NCI-H748 (cell line): ENCODE data around the gene SLC10A3.
A peak's percentile ranks its signal among the peaks of the same experiment; 100 is the strongest.
"Not testable (repeated sequence)": the region's sequence is repeated elsewhere in the genome, so short reads cannot be mapped to it uniquely, and the experiment has no call there.

Experiments used
- DNase-seq: peaks from one replicate; lab custom pipeline; 2025; ENCODE audit not compliant: unreplicated experiment; lab: John Stamatoyannopoulos, UW

The SLC10A3 gene

DNA sequence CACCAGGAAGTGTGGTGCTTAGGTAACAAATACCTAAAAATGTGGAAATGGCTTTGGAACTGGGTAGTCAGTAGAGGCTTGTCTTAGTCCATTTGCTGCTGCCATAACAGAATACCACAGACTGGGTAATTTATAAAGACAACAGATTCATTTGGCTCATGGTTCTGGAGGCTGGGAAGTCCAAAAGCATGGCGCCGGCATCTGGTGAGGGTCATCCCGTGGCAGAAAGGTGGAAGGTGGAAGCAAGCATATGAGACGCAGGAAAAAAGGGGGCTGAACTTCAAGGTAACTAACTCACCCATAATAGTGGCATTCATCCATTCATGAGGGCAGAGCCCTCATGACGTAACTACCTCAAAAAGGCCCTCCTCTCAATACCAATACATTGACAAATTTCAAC, 19.0 kb upstream of the SLC10A3 start:
- no peak for DNase-seq

DNA sequence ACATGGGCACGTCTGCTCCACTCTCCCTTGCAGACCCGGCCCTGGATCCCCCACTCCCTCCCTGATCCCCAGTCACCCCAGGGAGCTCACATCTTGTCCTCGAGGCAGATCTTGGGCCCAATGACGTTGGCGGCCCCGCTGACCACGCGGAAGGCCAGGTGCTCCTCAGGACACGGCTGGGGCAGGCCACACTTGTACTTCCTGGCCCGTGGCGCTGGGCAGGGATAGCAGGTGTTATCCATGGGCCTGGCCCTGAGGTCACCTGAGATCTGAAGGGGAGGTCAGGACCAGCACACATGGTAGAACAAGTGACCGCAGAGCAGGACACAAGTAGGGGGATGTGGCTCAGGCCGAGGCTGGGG, 17.9 kb upstream of the SLC10A3 start:
- no peak for DNase-seq

DNA sequence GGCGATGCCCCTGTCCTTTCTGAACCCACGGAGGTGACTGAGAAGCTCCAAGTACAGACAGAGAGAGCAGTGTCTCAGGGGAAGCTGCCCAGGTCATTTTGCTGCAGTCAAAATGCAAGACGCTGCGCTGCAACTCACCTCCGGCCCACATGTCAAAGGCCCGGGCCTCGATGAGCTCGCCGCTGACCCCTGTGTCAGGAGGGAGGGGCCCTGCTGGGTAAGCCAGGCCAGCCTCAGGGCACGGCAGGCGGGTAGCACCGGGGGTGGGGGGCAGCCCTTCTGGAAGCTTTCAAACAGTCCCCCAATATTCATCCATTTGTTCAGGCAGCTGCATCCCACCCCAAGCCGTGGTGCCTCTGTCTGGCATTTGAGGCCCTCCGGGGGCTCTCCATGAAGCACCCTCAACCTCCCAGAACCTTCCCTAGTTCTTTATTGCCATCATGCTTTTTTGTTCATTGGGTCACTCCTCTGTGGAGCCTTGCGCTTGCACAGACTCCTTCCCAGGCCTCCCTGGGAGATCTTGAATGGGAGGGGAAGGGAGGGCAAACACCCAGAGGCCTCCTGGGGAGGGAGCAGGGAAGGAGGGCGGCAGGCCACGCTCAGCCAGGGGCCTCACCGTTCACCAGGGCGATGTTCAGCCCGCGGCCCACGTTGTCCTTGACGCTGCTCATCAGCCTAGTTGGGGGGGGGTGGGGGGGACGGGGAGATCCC, 17.4 kb upstream of the SLC10A3 start:
- DNase-seq = no peak

DNA sequence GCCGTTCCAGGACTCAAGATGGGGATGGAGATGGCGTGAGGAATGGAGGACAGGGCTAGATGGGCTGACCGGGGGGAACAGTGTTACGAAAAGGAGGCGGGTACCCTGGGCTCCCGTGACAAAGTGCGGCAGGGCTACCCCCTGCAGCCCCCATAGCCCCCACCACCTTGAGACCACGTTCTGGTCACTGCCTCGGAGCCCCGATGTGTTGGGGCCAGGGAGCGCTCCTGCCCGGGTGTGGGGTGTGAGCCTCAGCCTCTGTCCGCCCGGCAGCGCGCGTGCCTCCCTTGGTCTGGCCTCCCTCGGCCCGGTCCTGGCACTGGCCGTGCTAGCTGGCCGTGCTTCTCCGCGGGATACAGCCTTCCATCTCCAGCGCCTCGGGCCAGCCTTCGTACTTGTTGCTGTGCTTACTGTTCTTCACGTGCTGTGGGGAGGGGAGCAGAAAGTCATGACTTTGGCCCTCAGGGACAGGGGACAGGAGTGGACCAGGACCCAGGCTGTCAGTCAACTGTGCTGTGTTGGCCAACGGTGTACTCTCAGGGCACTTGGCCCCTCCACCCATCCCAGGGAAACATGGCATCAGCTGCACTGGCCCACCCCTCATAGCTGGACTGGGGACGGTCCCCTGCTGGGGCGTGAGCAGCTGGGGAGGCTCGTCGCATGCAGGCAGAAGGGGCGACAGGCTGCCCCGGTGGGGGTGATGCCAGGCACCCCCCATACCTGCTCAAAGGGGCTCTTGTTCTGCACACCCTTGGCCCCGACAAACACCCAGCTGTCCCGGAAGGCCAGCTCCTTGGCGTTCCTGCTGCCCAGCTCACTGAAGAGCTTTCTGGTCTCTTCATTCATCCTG, 16.3 kb upstream of the SLC10A3 start:
- DNase-seq = no peak

DNA sequence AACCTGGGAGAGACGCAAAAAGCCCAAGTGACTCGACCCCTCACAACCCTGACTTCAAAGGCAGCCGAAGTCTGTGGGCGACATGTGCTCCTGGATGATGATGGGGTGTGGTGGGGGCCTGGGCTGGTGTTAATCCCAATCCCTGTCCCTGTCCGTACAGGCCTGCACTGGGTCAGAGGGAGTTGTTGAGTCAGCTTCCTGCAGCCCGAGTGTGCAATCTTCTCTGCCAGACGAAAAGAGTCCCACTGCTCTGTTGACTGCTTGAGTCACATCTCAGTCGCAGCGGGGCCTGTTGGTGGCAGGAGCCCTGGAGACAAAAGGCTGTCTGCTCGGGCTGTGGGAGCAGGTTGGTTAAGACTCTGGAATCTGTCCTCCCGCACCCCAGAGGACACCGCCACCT, 15.3 kb upstream of the SLC10A3 start:
- DNase-seq = no peak

DNA sequence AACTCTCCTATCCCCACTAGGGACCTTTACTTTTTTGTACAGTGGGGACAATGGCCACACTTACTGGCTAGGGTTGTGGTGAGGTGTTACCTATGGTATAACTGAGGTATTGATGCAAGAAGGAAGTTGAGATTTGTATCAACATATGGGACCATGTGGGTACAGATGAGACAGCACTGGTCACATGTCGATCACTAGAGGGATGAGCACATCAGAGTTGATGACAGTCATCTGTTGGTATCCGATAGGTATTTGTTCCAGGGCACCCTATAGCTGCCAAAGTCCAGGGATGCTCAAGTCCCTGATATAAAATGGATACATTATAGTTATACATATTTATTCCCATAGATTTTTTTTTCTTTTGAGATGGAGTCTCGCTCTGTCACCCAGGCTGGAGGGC, 12.6 kb upstream of the SLC10A3 start:
- no peak for DNase-seq

DNA sequence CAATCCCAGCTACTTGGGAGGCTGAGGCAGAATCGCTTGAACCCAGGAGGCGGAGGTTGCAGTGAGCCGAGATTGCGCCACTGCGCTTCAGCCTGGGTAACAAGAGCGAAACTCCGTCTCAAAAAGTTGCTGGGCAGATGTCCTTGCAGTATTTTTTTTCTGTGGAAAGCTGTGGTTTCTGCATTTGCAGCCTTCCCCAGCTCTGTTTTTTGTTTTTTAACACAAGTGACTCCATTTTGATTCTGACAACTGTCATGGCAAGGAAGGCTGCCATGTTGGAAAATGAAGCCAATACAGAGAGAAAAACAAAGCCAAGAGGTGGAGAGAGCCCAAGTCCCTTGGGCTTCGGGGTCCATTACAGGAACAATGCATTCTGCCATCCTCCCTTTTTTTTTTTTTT, 11.7 kb upstream of the SLC10A3 start:
- DNase-seq = no peak

DNA sequence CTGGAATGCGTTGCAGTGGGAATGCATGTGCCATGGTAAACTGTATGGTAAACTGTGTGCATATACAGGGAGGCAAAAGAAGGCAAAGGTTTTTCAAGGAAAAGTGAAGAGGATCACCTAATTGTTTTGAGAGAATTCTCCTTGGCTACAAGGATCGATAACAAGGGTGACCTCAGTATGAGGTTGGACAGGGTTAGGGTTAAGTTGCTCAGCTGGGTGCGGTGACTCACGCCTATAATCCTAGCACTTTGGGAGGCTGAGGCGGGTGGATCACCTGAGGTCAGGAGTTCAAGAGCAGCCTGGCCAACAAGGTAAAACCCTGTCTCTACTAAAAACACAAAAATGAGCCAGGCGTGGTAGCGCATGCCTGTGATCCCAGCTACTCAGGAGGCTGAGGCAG, 11.0 kb upstream of the SLC10A3 start:
- not testable (repeated sequence) for DNase-seq

DNA sequence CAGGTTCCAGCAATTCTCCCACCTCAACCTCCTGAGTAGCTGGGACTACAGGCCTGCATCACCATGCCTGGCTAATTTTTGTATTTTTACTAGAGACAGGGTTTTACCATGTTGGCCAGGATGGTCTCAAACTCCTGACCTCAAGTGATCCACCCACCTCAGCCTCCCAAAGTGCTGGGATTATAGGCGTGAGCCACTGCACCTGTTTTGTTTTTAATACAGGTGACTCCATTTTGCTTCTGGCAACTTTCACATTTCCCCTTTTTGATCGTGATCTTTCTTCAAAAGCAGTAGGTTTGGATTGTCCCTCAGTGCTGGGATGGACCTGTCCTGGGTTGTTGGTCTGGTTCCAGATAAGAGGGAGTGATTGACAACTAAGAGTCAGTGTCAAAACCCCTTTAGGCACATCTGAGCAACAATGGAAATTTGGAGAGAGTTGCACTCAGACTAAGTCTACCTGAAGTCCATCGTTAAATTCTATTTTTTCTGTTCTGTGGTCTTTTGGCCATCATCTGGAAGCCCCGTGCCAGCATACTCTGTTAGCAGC, 6.2 kb upstream of the SLC10A3 start:
- DNase-seq = not testable (repeated sequence)

DNA sequence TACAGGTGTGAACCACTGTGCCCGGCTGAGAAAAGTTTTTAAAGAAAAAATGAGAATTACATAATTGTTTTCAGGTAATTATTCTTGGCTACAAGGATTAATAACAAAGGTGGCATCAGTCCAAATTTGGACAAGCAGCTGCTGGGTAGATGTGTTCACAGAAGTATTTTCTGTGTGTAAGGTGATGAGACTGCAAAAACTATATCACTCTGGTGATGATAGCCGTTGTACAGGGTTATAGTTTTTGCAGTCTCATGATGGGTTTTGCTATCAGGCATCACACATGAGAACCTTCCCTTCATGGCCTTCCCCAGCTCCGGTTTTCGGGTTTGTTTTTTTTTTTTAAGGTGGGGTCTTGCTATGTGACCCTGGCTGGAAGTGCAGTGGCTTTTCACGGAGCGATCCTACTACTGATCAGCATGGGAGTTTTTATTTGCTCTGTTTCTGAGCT, 5.1 kb upstream of the SLC10A3 start:
- DNase-seq = no peak

DNA sequence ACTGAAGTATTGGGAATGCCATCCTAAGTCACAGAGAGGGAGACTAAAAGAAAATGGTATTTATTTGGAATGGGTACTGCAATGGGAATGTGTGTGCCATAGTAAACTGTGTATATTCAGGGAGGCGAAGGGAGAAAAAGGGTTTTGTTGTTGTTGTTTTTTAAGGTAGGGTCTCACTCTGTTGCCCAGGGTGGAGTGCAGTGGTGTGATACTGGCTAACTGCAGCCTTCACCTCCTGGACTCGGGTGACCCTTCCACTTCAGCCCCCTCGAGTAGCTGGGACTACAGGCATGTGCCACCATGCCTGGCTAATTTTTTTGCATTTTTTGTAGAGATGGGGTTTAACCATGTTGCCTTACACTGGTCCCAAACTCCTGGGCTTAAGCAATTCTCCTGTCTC, 4.3 kb upstream of the SLC10A3 start:
- DNase-seq = no peak

DNA sequence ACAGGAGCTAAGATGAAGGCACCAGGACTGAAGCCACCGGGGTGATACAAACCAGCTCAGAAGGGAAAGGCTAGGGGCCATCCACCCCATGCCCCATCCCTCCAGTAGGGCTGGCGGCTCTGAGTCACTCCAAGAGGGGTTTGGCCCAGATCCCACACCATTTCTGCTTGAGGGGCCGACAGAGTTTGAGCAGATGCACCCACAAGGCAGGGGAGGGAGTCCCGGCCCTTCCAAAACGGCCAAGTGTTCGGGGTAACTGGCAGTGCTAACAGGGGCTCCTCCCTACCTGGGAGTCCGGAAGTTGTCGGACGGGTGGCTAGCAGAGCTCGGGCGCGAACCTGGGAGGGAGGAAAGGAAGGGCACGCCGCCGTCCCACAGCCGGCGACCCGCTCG, 412 bp downstream of the SLC10A3 start:
- peak; percentile 58 for DNase-seq

DNA sequence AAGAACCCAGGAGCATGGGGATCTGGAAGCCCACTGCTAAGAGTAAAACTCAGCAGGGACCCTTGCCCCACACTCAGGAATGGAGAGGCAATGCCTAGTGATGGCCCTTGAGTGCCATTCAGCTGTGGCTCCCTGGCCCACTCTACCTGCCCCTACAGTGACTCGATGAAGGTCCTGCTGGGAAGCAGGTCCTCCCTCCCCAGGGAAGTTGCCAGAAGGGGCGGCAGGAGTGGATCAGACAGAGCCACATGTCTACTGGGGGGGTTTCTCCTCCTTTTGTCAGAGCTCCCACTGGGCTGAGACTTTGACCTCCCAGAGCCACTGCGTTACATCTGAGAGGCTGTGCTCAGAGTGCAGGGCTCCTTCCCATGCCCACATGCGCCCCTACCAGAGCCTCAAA, 1.2 kb downstream of the SLC10A3 start:
- DNase-seq = no peak

DNA sequence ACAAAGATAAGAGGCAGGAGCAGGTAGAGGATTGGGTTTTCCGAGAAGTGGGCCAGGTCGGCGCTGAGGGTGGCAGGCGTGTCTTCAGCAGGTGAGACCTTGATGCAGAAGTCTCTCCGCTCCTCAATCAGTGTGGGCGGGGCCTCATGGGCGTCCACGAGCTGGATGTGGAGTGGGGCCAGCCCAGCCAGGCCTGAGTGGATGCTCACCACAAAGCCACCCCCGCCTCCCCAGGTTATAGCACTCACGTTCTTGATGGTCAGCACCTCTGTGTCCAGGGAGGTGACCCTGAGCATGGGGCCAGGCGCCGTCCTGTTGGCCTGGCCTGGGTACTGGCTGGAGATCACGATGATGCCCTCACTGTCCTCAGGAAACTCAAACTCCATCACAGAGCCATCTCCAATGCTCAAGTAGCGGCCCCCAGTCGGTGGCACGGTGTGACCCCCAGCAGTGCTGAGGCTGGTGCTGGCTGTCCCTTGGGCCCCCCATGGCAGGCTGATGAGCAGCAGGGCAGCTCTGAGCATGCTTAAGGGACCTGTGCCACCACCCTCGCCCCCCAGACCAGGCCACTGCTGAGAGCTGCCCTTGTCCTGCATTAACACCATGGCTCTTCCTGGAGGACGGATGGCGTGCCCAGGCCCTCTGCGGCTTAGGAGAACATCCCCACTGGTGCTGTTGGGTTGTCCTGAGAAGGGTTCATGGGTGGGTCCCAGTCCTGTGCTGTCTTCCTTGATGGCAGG, 1.9 kb downstream of the SLC10A3 start:
- DNase-seq = no peak

DNA sequence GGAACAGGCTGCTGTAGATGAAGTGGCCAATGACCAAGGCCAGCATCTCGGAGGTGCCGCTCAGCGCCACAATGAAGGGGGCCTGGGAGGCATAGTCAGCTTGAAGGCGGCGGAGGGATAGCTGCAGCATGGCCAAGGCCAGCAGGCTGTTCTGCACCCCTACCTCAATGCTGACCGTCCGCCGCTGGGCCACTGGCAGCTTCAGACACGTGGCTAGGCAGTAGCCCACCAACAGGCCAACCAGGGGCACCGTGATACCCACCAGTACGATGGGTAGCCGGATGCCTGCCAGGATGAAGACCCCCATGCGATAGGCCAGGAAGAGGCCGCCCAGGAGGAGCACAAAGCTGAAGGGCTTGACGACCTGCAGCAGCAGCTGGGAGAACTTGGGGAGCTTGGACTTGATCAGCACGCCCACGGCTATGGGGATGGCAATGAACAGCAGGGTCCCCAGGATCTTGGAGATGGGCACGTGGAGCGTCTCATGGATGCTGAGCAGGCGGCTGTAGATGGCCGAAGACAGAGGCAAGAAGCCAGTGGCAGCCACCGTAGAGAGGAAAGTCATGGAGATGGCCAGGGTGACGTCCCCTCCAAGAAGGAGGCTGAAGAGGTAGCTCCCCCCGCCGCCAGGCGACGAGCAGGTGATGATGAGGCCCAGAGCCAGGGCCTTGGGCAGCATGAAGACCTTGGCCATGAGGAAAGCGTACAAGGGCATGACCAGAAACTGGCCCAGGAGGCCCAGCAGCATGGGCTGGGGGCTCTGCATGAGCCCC, 2.7 kb downstream of the SLC10A3 start:
- DNase-seq = no peak

DNA sequence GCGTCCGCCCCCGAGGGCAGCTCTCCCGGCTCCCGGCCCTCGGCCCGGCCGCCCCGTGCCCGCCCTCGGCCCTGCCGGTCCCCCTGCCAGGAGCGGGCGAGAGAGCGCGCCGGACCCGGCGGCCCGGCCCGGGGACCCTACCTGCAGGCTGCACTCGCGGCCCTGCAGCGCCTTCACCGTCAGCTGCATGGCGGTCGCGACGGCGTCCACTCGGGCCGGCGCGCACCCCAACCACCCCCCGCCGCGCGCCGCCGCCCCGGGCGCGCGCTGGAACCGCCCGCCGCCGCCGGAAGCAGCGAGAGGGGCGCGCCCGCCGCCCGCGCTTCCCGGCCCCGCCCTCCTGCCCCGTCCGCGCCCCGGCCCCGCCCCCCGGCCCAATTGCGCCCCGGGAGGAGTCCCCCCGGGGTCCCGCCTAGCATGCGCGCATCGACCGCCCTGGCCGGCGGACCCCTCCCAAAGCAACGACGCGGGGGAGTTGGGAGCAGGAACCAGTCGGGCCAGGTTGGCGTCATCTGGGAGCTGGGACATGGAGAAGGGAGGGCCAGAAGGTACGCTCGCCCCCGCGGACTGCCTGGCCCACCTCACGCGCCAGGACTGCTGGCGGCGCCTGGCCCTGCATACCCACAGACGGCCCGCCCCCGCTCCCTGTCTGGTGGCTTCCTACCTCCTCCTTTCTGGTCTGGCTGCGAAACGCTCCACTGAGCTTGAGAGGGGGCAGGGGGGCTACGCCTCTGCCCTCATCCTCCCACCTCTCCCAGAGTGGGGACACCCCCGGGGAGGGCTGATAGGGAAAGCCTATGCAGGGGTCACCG, 3.8 kb downstream of the SLC10A3 start, which contains the start of gene UBL4A:
Gene UBL4A (minus strand): TSS at position 220 of the 812 bp plus-strand sequence. CDS start 31 bp downstream, at position 189.
- DNase-seq = peak; percentile 82

DNA sequence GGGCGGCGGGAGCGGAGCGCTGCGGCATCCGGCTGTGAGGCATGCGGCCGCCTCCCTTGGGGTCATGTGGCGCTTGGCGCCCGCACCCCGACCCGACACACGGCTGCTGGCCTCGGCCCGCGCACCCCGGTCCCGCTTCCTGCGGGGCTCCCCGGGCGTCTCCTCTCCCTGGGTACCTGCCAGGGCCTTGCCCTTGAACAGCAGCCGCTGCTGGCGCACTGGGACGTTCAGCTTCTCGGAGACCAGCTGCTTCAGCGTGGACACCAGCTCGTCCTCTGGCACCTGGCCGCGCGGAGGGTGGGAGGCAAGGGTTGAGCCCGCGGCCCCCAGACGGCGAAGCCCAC, 4.4 kb downstream of the SLC10A3 start:
- peak; percentile 58 for DNase-seq

DNA sequence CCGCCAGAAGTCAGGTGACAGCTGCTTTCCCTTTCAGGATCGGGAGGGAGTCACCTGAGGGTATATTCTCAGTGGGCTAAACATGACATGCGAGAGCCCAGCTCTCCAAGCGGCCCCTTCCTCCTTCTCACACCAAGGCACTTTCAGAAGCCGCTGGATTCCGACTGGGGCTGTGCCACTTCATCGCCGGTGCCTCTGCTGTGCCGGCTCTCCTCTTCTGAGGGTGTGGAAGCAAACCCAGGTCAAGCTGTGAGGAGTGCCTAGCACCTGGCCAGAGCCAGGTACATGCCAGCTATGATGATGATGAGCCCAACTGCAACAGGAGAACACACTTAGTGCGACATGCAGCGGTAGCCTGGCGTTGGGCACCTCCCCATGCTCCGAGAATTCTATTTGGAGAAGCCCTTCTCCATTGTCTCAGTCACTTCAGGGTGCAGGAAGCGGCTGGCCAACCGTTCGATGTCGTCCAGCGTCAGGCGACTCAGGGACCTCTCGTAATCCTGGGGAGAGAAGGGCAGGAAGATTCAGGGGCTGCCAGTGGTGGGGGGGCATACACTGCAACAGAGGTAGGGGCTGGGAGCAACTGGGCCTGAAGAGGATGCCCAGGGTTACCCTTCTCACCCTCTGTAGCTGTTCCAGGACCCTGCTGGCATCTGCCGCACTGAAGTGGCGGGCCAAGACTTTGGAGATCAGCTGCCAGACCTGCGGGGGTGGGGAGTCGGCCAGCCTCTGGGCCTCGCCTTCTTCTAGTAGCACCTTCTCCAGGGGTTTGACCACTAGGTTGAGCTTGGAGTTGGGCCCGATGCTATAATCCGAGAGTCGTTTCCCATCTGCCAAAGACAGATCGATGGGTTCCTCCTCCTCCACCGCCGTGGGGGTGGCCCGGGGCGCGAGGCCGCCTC, 5.0 kb downstream of the SLC10A3 start:
- DNase-seq = peak; percentile 39
